ENCODE measurements around the gene LCA5L. TPM values are rescaled to one million over a fixed set of nuclear protein-coding genes. Genes with fewer than 3 reads are reported as not detected.

The LCA5L gene
- total RNA-seq (1 to 10 TPM in 3 of 10 donors, under 1 TPM in 7; 0.21 to 2.1 (median 0.78) TPM), polyA plus RNA-seq (under 1 TPM; 0.58 to 0.95 TPM)
- long read RNA-seq, donor 1, result 0 reads
- long read RNA-seq, donor 2, partial matches to known transcripts, result 0 of 1 reads
- long read RNA-seq, donor 2, other reads (novel, unspliced or antisense), result 1 of 1 reads
- long read RNA-seq, donor 3, partial matches to known transcripts, result 0 of 1 reads
- long read RNA-seq, donor 3, other reads (novel, unspliced or antisense), result 1 of 1 reads

GRCh38 chr21:39445321-39446269, at the start of gene LCA5L:
LCA5L (minus strand) TSS chr21:39445778; CDS start chr21:39428493, 17,285 bp downstream.
- Histone ChIP-seq H3K9me3 (peaks cover 0 to 6% (median 0%) of the 10 kb centered on the region in 11 donors), H3K4me1 (peaks cover 4 to 24% (median 15%) of the 10 kb centered on the region in 9 donors), H3K36me3 (no peaks in the 10 kb centered on the region), H3K27ac (peak within 1 kb of the TSS; percentile 68 to 97 (median 94)), H3K27me3 (no peaks in the 10 kb centered on the region), H3K4me3 (peak within 1 kb of the TSS; percentile 66 to 96 (median 89))
- TF ChIP-seq CTCF (IDR thresholded peaks at IDR 0.05), result peak in 3 of 9 donors; percentile 20 to 36 (median 25)
- DNase-seq (peak; percentile 90 to 96), ATAC-seq (peak; percentile 94 to 96 (median 94))
- WGBS, 2 donors, result 0% methylated on average over 83 of the region's 83 CpGs
- intact Hi-C loops (cut with DNase I), result loop anchor here in 2 of 10 donors (10.0 kb wide), 1 partner anchor 131 kb away; the partner anchor contains the start of gene BRWD1 (in 2 of the 2)

- H3K27ac ChIP-seq, result no peak overlapping the region
- no peaks in the 10 kb centered on the region for H3K27me3 ChIP-seq
- intact Hi-C loops (cut with DNase I), result no loop called here
- H3K4me3 ChIP-seq, result no peak overlapping the region
- DNase-seq (no peak), ATAC-seq (no peak)
- H3K36me3 ChIP-seq, result peaks cover 0 to 14% (median 0%) of the 10 kb centered on the region in 9 donors
- peaks cover 0 to 8% (median 0%) of the 10 kb centered on the region in 9 donors for H3K4me1 ChIP-seq
- WGBS, 2 donors, result 78 to 84% methylated on average over 1 of the region's 1 CpG
- TF ChIP-seq CTCF (IDR thresholded peaks at IDR 0.05), result no peak
- peaks cover 0 to 15% (median 2%) of the 10 kb centered on the region in 11 donors for H3K9me3 ChIP-seq
Measured at GRCh38 chr21:39489380-39489924, 43.9 kb upstream of the LCA5L start.

- peak in 4 of 8 donors; percentile 13 to 75 (median 46) for ATAC-seq
- WGBS, 2 donors, result 56 to 59% methylated on average over 6 of the region's 6 CpGs
Measured at GRCh38 chr21:39484711-39485276, 39.2 kb upstream of the LCA5L start.

More at GRCh38 chr21:39484711-39485276, 39.2 kb upstream of the LCA5L start:
- Histone ChIP-seq H3K4me3 (no peak overlapping the region), H3K36me3 (peaks cover 0 to 14% (median 0%) of the 10 kb centered on the region in 9 donors), H3K9me3 (no peaks in the 10 kb centered on the region), H3K27ac (no peak overlapping the region), H3K4me1 (peaks cover 0 to 28% (median 4%) of the 10 kb centered on the region in 9 donors), H3K27me3 (no peaks in the 10 kb centered on the region)
- no peak for TF ChIP-seq CTCF (IDR thresholded peaks at IDR 0.05)
- intact Hi-C loops (cut with DNase I), result no loop called here
- DNase-seq, result no peak
